Tibial nerve (tissue), 4 donors: ENCODE data around the gene SLC16A8. TPM values are rescaled to one million over a fixed set of nuclear protein-coding genes. Genes with fewer than 3 reads are reported as not detected.

Source experiments
- DNase-seq, 2 donors: peaks; one replicate each; pipeline ENCODE4 v3.0.0-alpha.2; 2019; ENCODE audit warnings: low spot score in 2 of 2
- H3K27ac ChIP-seq, 4 donors: fragments of 200-600 bp; sonication (generic) in 3 of 4; one replicate each; pipeline ENCODE4 v1.5.1; 2017 to 2019; ENCODE audit warnings: mild to moderate bottlenecking in 1 of 4
- H3K27me3 ChIP-seq, 2 donors: fragments of 200-600 bp; sonication (generic) in 1 of 2; one replicate each; pipeline versions ENCODE4 v1.5.1 to v1.6.0; 2017 to 2019
- H3K36me3 ChIP-seq, 3 donors: fragments of 200-600 bp; sonication (generic); one replicate each; pipeline ENCODE4 v1.5.1; 2018 to 2019
- H3K4me1 ChIP-seq, 4 donors: fragments of 200-600 bp; sonication (generic) in 3 of 4; one replicate each; pipeline ENCODE4 v1.5.1; 2017 to 2019
- H3K4me3 ChIP-seq, 4 donors: fragments of 200-600 bp; sonication (generic) in 3 of 4; one replicate each; pipeline ENCODE4 v1.5.1; 2017 to 2019; ENCODE audit warnings: mild to moderate bottlenecking in 1 of 4, moderate library complexity in 1 of 4
- H3K9me3 ChIP-seq, 4 donors: fragments of 200-600 bp; sonication (generic) in 3 of 4; one replicate each; pipeline ENCODE4 v1.5.1; 2017 to 2019
- CTCF ChIP-seq, 5 experiments: fragments of 200-600 bp in 3 of 5; fragments of 450-650 bp in 2 of 5; sonication (generic) in 3 of 5; IDR thresholded peaks; one replicate each; pipeline ENCODE4 v1.5.1; 2016 to 2019; ENCODE audit warnings: antibody characterized with exemption in 5 of 5, mild to moderate bottlenecking in 3 of 5, moderate library complexity in 2 of 5
- EP300 ChIP-seq, 2 donors: sonication (generic); formaldehyde crosslinking; IDR thresholded peaks; one replicate each; pipeline ENCODE4 v1.6.1; 2017; ENCODE audit warnings: antibody characterized with exemption in 2 of 2, mild to moderate bottlenecking in 1 of 2
- POLR2A ChIP-seq, 2 donors: fragments of 450-650 bp; IDR thresholded peaks; one replicate each; pipeline ENCODE4 v1.6.1; 2017; ENCODE audit warnings: antibody characterized with exemption in 2 of 2, mild to moderate bottlenecking in 2 of 2, moderate library complexity in 2 of 2
- WGBS, 2 donors: methylation state at CpG; one replicate each; pipeline ENCODE4 v1.1.5; 2018; 5-methylcytosine and 5-hydroxymethylcytosine counted together
- total RNA-seq, 4 donors: library from RNA; depleted of rRNA; stranded (reverse); fragments of >200 nt; gene quantifications; one replicate each; pipeline ENCODE4 v1.1.0, GENCODE V29; 2016

The SLC16A8 gene
- total RNA-seq, 4 donors from 2014 or later = 0.98 to 1.8 (median 1.4) TPM

- H3K4me3 ChIP-seq = no peak overlapping the region
- 91 to 92% methylated on average over 12 of the region's 12 CpGs for WGBS, 2 donors
- H3K27me3 ChIP-seq = peaks cover 0 to 16% of the 10 kb centered on the region in 2 donors
- H3K4me1 ChIP-seq = peaks cover 0 to 31% (median 8%) of the 10 kb centered on the region in 4 donors
- no peaks in the 10 kb centered on the region for H3K9me3 ChIP-seq
- no peak for DNase-seq
- H3K27ac ChIP-seq = no peak overlapping the region
- peaks cover 0 to 40% (median 2%) of the 10 kb centered on the region in 3 donors for H3K36me3 ChIP-seq
- TF ChIP-seq CTCF (IDR thresholded peaks at IDR 0.05) (no peak), EP300 (IDR thresholded peaks at IDR 0.05) (no peak), POLR2A (IDR thresholded peaks at IDR 0.05) (no peak)
These were observed 3.9 kb upstream of the SLC16A8 start for GRCh38 chr22:38087855-38088254.

- Histone ChIP-seq H3K36me3 (peaks cover 0 to 40% (median 2%) of the 10 kb centered on the region in 3 donors), H3K27me3 (peaks cover 0 to 25% of the 10 kb centered on the region in 2 donors), H3K4me1 (peaks cover 0 to 40% (median 13%) of the 10 kb centered on the region in 4 donors), H3K4me3 (no peak overlapping the region), H3K27ac (no peak overlapping the region), H3K9me3 (no peaks in the 10 kb centered on the region)
- DNase-seq = no peak
- TF ChIP-seq CTCF (IDR thresholded peaks at IDR 0.05) (no peak), POLR2A (IDR thresholded peaks at IDR 0.05) (no peak), EP300 (IDR thresholded peaks at IDR 0.05) (no peak)
- WGBS, 2 donors = 78 to 82% methylated on average over 13 of the region's 13 CpGs
These were observed 3.0 kb upstream of the SLC16A8 start for GRCh38 chr22:38086942-38087341.

DNA sequence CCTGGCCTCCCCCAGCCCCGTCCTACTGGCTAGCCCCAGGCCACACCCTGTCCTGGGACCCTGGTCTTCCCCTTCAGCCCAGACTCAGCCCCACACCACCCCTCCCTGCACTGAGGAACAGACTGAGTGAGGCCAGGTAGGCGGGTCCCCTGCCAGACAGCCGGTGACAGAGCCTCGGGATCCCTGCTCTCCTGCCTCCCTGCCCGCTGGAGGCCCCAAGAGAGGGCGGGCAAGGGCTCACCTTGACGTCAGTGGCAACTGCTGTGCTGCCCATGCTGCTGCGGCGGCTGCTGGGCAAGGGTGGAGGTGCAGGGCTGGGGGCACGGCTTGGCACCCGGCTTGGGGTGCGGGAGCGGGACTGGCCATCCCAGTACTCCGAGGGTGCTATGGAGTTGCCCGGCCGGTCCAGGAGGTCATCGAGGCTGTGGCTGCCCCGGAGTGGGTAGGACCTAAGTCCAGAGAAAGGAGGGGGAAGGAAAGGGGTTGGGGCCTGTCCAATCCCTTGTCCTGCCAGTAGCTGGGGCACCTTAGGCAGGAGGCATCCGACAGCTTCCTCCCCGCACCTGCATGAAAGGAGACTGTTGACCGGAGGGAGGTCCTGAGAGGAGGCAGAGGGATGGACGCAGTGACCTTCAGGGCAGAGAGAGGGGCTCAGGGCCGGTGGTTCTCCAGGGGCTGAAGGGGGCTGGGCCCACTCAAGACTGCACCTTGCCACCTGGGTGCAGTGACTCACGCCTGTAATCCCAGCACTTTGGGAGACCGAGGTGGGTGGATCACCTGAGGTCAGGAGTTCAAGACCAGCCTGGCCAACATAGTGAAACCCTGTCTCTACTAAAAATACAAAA is 2.2 kb upstream of the SLC16A8 start:
- peaks cover 0 to 30% of the 10 kb centered on the region in 2 donors for H3K27me3 ChIP-seq
- no peak for DNase-seq

GRCh38 chr22:38085501-38085900 is 1.5 kb upstream of the SLC16A8 start:
- H3K4me1 ChIP-seq = peaks cover 0 to 54% (median 21%) of the 10 kb centered on the region in 4 donors
- no peak overlapping the region for H3K27ac ChIP-seq
- TF ChIP-seq EP300 (IDR thresholded peaks at IDR 0.05) (no peak), CTCF (IDR thresholded peaks at IDR 0.05) (no peak), POLR2A (IDR thresholded peaks at IDR 0.05) (no peak)
- H3K9me3 ChIP-seq = no peaks in the 10 kb centered on the region
- H3K36me3 ChIP-seq = peaks cover 0 to 40% (median 2%) of the 10 kb centered on the region in 3 donors
- H3K4me3 ChIP-seq = no peak overlapping the region
- 76 to 81% methylated on average over 4 to 5 of the region's 5 CpGs for WGBS, 2 donors
- DNase-seq = no peak
- H3K27me3 ChIP-seq = peaks cover 0 to 35% of the 10 kb centered on the region in 2 donors

More for the DNA sequence above, 2.2 kb upstream of the SLC16A8 start:
- 84 to 95% methylated on average over 11 to 22 of the region's 25 CpGs for WGBS, 2 donors
- Histone ChIP-seq H3K4me3 (no peak overlapping the region), H3K27ac (no peak overlapping the region), H3K9me3 (no peaks in the 10 kb centered on the region), H3K4me1 (peaks cover 0 to 47% (median 19%) of the 10 kb centered on the region in 4 donors), H3K36me3 (peaks cover 0 to 40% (median 2%) of the 10 kb centered on the region in 3 donors)
- TF ChIP-seq EP300 (IDR thresholded peaks at IDR 0.05) (no peak), CTCF (IDR thresholded peaks at IDR 0.05) (no peak), POLR2A (IDR thresholded peaks at IDR 0.05) (no peak)

- no peak for TF ChIP-seq EP300 (IDR thresholded peaks at IDR 0.05)
- TF ChIP-seq POLR2A (IDR thresholded peaks at IDR 0.05) = no peak
- TF ChIP-seq CTCF (IDR thresholded peaks at IDR 0.05) = no peak
- DNase-seq = no peak
- Histone ChIP-seq H3K4me1 (peaks cover 0 to 55% (median 21%) of the 10 kb centered on the region in 4 donors), H3K4me3 (no peak overlapping the region), H3K36me3 (peaks cover 0 to 40% (median 2%) of the 10 kb centered on the region in 3 donors), H3K27me3 (peaks cover 0 to 37% of the 10 kb centered on the region in 2 donors), H3K27ac (no peak overlapping the region), H3K9me3 (no peaks in the 10 kb centered on the region)
- 91 to 95% methylated on average over 11 to 12 of the region's 12 CpGs for WGBS, 2 donors
These were observed 1.1 kb upstream of the SLC16A8 start for GRCh38 chr22:38085056-38085455.
